Activated gamma-delta T cell treated with anti-CD3 and anti-CD28 coated beads, Interleukin-2, amount 50 U/mL, for 16 hours (primary cell): ENCODE measurements around the gene MIER3.
A peak's percentile ranks its signal among the peaks of the same experiment; 100 is the strongest.
"Not testable (repeated sequence)": the region's sequence is repeated elsewhere in the genome, so short reads cannot be mapped to it uniquely, and the experiment has no call there.

Experiments
- DNase-seq: peaks from one replicate; pipeline ENCODE4 v3.0.0-alpha.2; 2020; ENCODE audit warnings: low read depth

Gene MIER3

DNA sequence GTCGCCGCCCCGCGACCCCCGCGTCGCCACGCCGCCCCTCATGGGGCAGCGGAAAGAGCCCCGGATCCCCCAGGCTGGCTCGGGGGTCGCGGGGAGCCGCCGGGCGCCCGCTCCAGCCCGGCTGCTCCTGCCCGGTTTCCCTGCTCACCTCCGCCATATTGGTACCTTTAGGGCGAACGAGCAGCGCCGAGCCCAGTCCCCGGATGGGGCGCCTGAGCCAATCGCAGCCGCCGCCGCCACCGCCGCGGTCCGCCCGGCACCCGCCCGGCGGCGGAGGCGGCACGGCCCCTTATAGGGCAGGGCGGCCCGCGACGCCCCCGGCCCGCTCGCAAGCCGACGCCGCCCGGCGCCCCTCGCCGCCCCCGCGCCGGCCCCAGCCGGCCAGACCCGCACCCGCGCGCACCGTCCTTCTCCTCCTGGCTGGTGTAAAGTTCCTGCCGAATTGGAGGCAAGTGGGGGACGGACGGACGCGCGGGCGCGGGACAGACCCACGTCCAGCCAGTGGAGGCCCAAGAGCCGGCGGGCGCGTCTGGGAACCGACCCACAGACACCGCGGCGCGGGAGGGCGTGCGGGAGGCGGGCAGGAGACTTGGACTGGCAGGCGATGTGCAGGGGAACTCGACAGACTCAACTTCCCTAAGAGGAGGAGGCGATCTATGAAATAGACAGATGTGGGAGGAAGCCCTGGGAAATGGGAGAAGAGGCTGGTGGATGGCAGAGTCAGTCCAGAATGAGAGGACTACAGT is at the start of gene MIER3:
Gene MIER3, minus strand, starts transcription at position 178 of the 746 bp plus-strand sequence. Its CDS starts 21 bp downstream, at position 157.
- peak; percentile 62 for DNase-seq

DNA sequence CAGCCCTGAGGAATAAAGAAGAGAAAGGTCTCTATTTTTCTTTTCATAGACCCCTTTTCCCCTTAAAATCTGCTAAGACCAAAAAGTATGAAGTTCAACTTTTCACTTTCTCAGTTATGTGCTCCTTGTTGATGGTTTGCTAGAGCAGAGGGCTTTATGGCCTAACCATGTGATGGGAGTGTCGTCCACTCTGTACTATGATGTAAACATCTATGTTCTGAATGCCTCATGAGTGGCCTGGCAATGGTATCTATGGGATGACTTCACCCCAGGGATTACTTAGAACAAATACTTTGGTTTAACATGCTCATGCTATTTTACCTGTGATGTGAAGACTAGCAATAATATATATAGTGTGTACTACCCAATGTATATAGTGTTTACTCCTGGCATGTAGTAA is 43.7 kb upstream of the MIER3 start:
- DNase-seq = no peak

- no peak for DNase-seq
These were observed 41.3 kb upstream of the MIER3 start for GRCh38 chr5:56993241-56993640.

GRCh38 chr5:56989676-56990075 is 37.8 kb upstream of the MIER3 start:
- DNase-seq = no peak

DNA sequence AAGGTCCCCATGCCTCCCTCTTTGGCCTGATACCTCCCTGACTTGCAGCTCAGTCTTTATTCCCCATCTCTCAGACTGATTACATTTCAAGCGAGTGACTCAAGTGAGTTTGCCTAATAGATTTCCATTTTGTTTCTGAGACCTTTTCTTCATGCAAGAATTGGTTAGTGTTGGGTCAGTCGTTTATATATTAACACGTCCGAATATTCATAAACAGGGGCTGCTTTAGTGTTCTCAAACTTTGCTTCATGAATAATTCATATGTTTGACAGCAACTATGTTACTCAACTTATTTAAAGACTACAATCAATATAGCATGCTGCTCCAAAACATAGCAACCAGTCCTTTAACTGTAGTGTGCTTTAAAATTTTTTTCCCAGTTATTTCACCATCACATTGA is 36.6 kb upstream of the MIER3 start:
- DNase-seq = no peak

DNA sequence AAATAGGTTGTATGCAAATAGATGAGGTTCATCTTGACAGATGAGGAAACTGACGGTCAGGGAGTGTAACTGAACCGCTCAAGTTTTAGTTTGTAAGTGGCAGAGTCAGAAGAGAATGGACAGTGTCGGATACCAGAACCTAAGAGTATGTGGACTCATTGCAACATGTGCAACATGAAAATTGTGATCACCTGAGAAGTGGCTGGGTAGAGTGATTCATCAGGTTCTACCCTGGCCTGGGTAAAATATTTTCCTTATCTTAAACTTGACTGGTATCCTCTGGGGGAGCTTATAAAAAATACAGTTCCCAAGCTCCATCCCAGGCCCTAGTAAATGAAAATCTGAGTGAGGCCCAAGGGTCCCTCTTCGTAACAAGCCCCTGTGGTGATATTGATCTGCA is 35.2 kb upstream of the MIER3 start:
- DNase-seq = no peak

- DNase-seq = no peak
These were observed 34.7 kb upstream of the MIER3 start for GRCh38 chr5:56986626-56986947.

- no peak for DNase-seq
These were observed 34.2 kb upstream of the MIER3 start for GRCh38 chr5:56985936-56986625.

DNA sequence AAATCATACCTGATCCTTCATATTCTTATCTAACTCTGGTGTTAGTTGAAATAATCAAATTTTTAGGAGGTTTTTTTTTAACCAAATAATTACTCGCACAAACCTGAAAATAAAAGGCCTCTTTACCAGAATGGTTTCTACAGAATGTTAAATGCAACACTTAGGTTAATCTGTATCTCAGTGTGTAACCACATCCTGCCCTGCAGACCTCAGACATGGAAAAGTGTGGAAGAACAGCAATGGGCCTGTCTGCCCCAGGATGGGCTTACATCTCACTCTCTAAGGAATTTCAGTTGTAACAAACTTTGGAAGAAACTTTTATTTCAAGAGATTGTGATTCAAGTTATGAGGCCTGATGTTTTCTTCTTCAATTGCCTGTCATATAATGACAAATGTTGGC is 32.5 kb upstream of the MIER3 start:
- no peak for DNase-seq

DNA sequence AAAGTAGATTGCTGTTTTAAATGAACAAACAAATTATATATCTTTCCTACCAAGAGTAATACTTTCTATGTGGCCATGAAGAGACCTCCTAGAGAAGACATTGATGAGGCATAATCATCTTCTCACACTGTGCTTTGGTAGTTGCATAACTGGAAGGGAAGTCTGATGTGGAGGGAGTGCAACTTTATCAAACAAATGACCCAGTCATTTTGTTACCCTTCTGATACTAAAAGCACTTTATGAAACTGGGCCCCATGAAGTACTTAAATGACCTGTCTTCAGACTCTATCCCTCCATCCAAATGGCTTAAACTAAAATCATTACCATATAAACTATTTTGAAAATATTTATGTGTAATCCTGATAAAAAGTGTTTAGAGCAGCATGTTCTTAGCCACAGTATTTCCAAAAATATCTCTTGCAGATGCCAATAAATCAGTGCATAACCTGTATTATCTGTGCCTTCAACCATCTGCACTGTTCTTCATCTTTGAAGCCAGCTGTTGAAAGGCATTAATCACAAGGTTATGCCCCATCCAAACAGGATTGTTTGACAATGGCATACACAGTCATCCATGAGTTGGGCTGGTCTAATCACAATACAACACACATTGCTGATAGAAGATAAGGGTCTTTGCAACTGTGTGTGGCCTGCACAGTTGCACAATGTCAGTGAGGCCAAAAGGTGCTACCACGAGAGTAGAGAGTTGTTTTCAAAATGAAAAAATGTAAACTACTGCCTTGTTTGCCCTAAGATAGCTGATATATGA is 31.9 kb upstream of the MIER3 start:
- no peak for DNase-seq

DNA sequence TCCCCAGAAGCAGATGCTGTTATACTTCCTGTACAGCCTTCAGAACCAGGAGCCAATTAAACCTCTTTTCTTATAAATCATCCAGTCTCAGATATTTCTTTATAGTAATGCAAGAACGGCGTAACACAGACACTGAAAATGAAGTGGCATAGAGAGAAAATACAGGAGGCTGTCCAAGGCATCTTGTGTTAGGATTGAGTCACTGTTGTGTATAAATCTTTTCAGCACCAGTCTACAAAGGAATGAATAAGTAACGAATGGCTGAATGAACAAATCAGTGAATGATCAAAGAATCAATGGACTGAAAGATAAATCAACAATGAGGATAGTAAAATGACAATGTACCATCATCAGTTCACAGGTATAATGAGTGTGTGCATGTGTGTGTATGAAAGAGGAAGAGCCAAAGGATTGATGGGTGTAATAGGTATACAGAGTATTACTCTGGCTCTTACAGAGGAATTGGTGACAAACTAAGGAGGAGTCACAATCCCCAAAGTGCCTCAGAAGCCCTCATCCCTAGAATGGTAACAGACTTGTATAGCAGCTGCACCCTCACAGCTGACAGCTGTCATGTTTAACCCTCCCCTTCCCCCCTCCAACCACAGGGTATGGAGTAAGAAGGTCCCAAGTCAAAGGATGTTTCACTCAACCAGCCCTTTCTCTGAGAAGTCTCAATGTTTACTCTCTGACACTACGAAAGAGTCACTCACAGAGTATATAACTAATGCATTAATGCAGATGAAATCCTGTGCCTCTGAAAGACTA is 29.8 kb upstream of the MIER3 start:
- no peak for DNase-seq

DNA sequence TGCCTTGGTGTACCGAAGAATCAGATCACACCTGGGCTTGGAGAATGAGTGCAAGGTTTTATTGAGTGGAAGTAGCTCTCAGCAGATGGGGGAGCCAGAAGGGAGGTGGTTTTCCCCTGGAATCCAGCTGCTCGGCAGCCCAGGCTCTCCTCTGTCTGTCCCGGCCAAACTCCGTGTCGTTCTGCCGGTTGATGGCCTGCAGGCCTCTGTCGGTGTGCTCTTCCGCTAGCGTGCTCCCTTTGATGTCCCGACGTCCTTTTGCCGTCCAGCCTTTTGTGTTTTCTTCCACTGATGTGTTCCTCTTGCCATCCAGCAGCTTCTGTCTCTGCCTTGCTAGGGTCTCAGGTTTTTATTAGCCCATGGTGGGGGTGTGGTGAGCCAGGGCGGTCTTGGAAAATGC is 28.0 kb upstream of the MIER3 start:
- no peak for DNase-seq

DNA sequence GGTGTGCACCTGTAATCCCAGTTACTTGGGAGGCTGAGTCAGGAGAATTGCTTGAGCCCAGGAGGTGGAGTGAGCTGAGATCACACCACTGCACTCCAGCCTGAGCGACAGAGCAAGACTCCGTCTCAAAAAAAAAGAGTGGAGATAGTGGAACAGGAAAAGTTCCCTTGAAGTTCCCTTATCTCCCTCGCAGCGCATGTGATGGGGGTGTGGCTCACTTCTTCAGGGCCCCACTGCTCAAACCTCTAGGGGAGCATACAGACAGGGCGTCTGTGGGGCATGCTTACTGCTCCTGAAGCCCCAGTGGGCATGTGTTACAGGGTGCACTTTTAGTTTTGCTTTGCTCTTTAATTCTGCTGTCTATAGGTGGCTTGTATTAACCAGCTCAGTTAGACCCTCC is 27.6 kb upstream of the MIER3 start:
- DNase-seq = not testable (repeated sequence)

DNA sequence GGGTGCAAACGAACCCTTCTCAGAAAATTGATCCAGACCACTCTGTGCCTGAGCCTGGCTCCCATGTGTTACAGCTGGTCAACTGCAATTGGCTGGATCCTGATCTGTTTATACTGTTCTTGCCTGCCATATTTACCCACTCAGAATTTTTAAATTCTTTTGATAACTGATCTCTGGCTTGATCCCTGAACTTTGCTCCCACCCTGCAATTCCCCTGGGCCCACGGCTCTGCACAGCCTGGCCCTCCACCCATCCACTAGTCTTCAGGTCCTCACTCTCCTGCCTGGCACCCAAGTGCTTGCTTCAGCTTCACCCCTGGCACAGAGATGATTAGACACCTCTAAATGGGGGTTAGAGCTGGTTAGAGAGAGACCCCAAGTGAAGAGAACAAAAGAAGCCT is 25.9 kb upstream of the MIER3 start:
- DNase-seq = no peak

- no peak for DNase-seq
These were observed 25.1 kb upstream of the MIER3 start for GRCh38 chr5:56977021-56977420.

- DNase-seq = no peak
These were observed 22.3 kb upstream of the MIER3 start for GRCh38 chr5:56974241-56974640.

DNA sequence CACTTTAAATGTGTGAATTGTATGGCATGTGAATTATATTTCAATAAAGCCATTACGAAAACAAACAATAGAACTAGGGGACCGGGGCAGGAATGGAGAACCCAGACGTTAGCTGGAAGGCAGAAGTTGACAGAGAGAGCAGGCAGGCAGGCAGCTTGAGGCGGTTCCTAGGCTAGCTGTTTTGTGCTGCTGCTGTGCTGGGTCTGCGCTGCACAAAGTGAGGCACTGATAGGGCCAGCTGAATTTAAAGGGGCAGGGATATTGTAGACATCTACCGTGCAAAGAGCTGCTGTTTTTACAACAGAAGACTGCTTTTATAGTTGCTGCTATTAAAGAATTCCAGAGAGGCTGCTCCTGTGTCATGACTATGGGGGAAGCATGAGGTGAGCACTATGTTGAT is 21.6 kb upstream of the MIER3 start:
- no peak for DNase-seq

DNA sequence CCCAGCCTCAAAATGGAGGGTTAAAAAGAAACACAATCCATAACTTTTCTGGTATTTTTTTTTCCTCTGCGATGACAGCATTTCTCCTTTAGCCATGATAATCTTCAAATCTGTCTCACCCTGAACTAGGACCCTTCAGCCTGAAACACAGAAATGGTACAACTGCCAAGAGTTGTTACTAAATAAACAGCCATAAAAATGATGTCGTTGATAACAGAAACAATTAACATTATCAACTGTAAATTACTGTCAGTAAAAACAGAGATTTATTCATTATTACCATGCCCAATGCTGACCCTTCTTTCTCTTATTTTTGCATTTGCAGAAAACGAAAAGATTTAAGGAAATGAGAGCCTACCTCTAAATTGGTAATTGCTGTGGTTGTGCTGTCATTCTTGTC is 19.4 kb upstream of the MIER3 start:
- no peak for DNase-seq

DNA sequence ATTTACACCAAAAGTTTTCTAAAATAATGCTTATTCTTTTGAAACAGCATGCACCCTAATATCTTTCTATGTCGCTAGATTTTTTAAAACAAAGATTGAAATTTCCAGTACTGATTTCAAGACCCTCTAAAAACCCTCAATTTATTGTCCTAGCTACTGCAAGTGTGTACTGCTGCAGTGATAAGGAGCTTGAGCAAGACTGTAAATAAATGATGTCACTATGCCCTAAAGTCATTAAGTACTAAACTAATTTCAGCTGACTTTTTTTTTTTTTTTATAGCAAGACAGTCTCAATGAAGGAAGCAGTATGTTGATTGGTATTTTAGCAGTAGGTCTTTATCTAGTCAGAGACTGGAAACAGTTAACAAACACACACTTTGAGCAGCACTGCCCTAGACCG is 12.2 kb upstream of the MIER3 start:
- no peak for DNase-seq

DNA sequence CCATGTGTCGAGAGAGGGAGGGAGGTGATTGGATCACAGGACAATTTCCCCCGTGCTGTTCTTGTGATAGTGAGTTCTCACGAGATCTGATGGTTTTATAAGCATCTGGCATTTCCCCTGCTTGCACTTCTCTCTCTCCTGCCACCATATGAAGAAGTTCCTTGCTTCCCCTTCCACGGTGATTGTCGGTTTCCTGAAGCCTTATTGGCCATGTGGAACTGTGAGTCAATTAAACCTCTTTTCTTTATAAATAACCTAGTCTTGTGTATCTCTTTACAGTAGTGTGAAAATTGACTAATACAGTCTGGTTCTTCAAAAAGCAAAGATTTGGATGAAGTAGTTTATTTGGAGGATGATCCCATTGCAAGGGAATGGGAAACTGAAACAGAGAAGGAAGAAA is 11.3 kb upstream of the MIER3 start:
- DNase-seq = no peak

DNA sequence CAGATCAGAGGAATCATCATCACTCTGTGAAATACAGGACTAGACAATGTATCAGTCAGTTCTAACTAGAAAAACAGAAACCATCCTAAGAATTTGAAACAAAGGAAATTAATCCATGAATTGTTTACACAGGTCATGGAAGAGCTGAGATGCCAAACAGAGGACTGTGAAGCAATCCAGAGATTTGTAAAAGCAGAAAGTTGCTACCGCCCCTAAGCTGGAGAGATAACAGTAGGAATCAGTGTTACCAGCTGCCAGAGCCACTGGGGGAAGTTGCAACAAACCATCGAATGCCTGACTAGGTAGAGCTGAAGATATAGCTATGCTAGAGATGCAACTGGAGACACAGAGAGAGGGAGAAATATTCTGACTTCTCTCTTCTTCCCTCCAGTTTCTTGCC is 10.4 kb upstream of the MIER3 start:
- DNase-seq = no peak

DNA sequence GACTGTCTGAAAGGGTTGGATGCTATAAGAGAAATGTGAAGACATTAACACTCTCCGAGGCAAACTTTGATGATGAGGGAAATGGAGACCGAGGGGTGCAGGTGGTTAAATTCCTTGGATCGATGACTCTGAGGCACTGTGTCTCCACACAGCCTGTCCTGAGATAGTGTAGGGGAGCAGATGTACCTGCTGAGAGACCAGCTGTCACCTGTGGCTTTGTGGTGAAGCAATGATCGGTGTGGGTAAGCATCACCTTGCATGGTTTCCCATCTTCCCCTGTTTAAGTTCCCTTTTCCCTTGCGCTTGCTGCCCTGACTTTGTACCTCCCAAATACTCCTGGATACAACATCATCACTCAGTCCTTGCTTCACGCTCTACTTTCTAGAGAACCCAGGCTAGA is 9.8 kb upstream of the MIER3 start:
- no peak for DNase-seq

GRCh38 chr5:56959326-56959725 is 7.4 kb upstream of the MIER3 start:
- DNase-seq = no peak
